A549 treated with GW870086 at 1 μM for 4 hours (cell line): Measurements from ENCODE around the gene PADI3. TPM values are rescaled to one million over a fixed set of nuclear protein-coding genes. Genes with fewer than 3 reads are reported as not detected.

Source experiments
- total RNA-seq: library from RNA; stranded (reverse); fragments of 200-300 nt; extraction: Qiagen RNA extraction; gene quantifications from 5 replicates; pipeline ENCODE4 v1.2.3, GENCODE V29; 2022; ENCODE audit warnings: low read depth

The PADI3 gene, protein sequence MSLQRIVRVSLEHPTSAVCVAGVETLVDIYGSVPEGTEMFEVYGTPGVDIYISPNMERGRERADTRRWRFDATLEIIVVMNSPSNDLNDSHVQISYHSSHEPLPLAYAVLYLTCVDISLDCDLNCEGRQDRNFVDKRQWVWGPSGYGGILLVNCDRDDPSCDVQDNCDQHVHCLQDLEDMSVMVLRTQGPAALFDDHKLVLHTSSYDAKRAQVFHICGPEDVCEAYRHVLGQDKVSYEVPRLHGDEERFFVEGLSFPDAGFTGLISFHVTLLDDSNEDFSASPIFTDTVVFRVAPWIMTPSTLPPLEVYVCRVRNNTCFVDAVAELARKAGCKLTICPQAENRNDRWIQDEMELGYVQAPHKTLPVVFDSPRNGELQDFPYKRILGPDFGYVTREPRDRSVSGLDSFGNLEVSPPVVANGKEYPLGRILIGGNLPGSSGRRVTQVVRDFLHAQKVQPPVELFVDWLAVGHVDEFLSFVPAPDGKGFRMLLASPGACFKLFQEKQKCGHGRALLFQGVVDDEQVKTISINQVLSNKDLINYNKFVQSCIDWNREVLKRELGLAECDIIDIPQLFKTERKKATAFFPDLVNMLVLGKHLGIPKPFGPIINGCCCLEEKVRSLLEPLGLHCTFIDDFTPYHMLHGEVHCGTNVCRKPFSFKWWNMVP
- 0.96 to 1.3 TPM (median 1.2 TPM) in 5 replicates for total RNA-seq

DNA sequence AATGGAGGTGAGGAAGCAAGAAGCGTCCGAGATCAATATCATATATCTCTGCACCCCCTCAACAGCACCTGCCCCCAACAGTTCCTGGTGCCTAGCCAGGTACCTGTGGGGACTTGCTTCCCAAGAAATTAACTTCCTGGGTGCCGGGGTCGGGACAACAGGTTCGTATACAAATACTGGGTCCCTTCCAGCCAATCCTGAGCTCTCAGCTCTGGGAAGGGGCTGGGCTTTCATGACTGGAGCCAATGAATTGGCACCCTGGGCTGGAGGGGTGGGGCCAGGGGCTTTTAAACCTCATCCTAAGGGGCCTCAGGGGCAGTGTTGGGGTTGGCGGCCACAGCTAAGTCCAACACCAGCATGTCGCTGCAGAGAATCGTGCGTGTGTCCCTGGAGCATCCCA, at the start of gene PADI3:
PADI3 (plus strand) TSS at position 318 of the 400 bp plus-strand sequence; CDS start at position 358, 40 bp downstream.

DNA sequence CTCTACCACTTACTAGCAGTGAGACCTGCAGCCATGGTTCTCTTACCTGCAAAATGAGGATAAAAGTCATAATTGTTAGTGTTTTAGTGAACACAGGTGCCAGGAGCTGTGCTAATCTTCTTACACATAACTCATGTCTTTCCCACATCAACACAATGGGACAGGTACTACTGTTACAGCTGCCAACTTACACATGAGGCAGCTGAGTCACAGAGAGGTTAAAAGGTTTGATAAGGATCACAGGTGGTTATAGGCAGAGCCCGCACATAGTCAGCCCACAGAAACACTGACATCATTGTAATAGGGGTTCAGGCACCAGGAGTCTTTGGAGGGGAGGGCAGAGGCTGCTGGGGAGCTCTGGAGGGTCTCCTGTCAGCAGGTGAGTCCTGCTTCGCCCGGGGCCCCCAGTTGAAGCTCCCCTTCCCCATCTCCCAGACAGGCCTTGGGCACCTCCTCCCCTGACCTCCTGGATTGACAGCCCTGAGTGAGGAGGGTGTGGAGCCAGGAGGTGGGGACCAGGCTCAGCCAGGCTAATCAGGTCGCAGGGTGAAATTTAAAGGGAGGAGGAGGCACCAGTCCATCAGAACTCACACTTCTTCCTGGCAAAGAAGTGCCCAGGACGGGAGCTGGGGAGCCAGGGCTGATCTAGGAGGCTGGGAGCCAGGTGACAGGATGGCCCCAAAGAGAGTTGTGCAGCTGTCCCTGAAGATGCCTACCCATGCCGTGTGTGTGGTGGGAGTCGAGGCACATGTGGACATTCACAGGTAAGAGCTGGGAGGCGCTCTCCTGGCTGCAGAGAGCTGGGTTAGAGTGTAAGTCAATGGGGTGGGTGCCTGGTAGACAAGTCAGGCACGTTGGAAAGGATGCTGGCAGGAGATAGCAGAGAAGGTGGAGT, 44.1 kb upstream of the PADI3 start, which contains the start of gene PADI1:
PADI1 (plus strand) TSS at position 583 of the 895 bp plus-strand sequence; CDS start at position 673, 90 bp downstream.

DNA sequence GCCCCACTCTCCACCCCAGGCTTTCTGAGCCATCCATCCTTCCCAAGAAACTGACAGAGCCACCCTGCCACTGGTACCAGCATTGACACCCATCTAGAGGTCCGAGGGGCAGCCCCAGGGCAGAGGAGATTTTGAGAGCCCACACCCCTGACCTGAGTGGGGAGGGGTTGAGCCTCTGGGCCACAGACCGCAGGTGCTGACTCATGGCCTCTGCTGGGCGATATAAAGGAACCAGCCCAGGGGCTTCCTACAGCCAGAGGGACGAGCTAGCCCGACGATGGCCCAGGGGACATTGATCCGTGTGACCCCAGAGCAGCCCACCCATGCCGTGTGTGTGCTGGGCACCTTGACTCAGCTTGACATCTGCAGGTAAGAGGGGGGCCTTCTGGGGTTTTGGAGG, 59.0 kb downstream of the PADI3 start, which contains the start of gene PADI4:
PADI4 (plus strand) TSS at position 252 of the 400 bp plus-strand sequence; CDS start at position 278, 26 bp downstream.

Other genes starting within 250 kb of the PADI3 start
- 22.8 to 29.7 TPM (median 28.4 TPM) in 5 replicates for gene ATP13A2, start 237.2 kb upstream of the PADI3 start, total RNA-seq
- 95.9 to 111 TPM (median 108 TPM) in 5 replicates for gene SDHB, start 195.1 kb upstream of the PADI3 start, total RNA-seq
- 0.87 to 1.5 TPM (median 1.00 TPM) in 5 replicates for gene PADI2, start 129.6 kb upstream of the PADI3 start, total RNA-seq
- gene PADI1, start 44.0 kb upstream of the PADI3 start, total RNA-seq: 1.2 to 2.4 TPM (median 1.4 TPM) in 5 replicates
- not detected in 5 replicates for gene PADI4, start 59.1 kb downstream of the PADI3 start, total RNA-seq
- not detected in 5 replicates for gene PADI6, start 123.1 kb downstream of the PADI3 start, total RNA-seq
- 53.2 to 58.9 TPM (median 57.2 TPM) in 5 replicates for gene RCC2, start 190.6 kb downstream of the PADI3 start, total RNA-seq